ENCODE data around the gene MRGPRG. TPM values are rescaled to one million over a fixed set of nuclear protein-coding genes. Genes with fewer than 3 reads are reported as not detected.

Gene MRGPRG
- total and polyA plus RNA-seq, 9 of the 15 experiments (the other 6 are each of a cell fraction or from before 2014, with no cell fraction given), result not detected

- CTCF ChIA-PET (ENCODE audit: low intra/inter-chr PET ratio), result no interaction called here
- TF ChIP-seq XRCC3 (IDR thresholded peaks at IDR 0.05), result no peak
- peak; percentile 59 for TF ChIP-seq EHMT2 (IDR thresholded peaks at IDR 0.05)
- TF ChIP-seq ZNF785 (CRISPR knock-in tag; IDR thresholded peaks at IDR 0.05), result no peak
- TF ChIP-seq ZNF57 (CRISPR knock-in tag; IDR thresholded peaks at IDR 0.05), result no peak
- TF ChIP-seq ETV5 (CRISPR knock-in tag; IDR thresholded peaks at IDR 0.05; ENCODE audit: low read depth), result no peak
- no peak for TF ChIP-seq POLR3A (IDR thresholded peaks at IDR 0.05; ENCODE audit: borderline replicate concordance, extremely low read depth, insufficient read depth, insufficient read length)
- TF ChIP-seq MCM3 (IDR thresholded peaks at IDR 0.05), result 0 out of 2 replicates have a peak, but pooled peaks have one; percentile 19
- TF ChIP-seq TCF7L2 (IDR thresholded peaks at IDR 0.05; ENCODE audit: low read depth, low read length), result no peak
- no peak for TF ChIP-seq PRPF4 (IDR thresholded peaks at IDR 0.05; ENCODE audit: insufficient read depth, low read depth, low read length, poor library complexity, severe bottlenecking)
- TF ChIP-seq TAF15 (IDR thresholded peaks at IDR 0.05; ENCODE audit: low read depth, low read length), result no peak
- TF ChIP-seq PHTF2 (CRISPR knock-in tag; IDR thresholded peaks at IDR 0.05), result no peak
- TF ChIP-seq, protein P1, sequence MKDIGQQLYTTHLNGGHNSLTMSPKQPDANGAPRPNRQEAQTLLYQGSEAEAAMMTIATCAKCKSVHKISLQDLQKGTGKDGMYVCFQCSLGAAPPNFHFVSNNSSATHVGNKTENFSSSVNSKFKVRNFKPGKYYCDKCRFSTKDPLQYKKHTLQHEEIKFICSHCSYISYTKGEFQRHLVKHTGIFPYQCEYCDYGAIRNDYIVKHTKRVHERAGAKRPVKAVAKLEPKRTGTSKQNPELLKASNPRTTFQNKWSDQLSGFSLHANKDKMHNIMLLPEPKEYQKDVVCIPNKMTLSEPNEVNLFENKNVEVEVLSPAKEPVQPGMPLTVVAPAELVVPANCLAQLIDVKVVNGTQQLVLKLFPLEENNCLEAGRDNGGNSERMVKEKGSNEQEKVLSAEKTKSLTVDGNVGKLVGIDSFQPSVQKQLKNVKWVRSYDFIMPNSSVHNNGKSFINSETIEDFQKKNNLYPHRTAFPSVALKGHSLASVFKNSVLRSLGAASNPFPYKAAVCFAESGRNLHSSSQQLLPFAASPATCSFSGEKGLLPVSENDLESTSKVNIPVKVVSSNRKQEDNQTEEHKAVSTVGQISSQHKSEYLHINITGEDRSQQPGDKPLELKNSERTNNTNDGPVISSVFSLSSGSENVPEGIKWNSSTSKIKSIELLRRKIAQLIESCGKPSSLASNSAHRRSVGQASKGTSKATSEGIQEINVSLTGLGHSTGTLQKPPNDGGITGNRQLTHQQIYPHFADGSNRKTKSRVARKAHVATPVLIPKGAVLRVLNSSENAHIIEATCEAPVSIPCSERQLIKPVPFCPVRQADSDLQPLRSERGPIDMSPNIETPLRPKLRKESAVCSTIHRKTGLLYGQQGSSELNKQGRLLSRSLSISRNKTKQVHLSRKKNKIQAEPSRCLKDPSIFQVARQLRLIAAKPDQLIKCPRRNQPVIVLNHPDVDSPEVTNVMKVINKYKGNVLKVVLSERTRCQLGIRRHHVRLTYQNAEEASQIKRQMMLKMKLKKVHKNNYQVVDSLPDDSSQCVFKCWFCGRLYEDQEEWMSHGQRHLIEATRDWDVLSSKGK (CRISPR knock-in tag; IDR thresholded peaks at IDR 0.05), result no peak
- TF ChIP-seq ZZZ3 (IDR thresholded peaks at IDR 0.05), result no peak
- no peak for TF ChIP-seq ZNF696 (CRISPR knock-in tag; conservative IDR thresholded peaks at IDR 0.05)
- no peak for TF ChIP-seq ZHX1 (conservative IDR thresholded peaks at IDR 0.05; ENCODE audit: low read length)
- no peak overlapping the region for H2AFZ ChIP-seq (ENCODE audit: low read depth, low read length)
- POLR2A ChIA-PET, result no interaction called here
- H3K36me3 ChIP-seq (ENCODE audit: control insufficient read depth, insufficient read depth, low read length), result no peaks in the 10 kb centered on the region
- no TSS peak for BruUV-seq (replicated peaks)
- in situ Hi-C loops (cut with MboI), result no loop called here
- H3K4me3 ChIP-seq, result no peak overlapping the region
- peaks cover 15 to 22% of the 10 kb centered on the region in 2 experiments for H3K4me1 ChIP-seq (replicated peaks in 1 of 2; ENCODE audit: control insufficient read depth in 2 of 2, insufficient read depth in 2 of 2, low read length in 2 of 2)
- H3K79me2 ChIP-seq (ENCODE audit: control insufficient read depth, insufficient read depth, low read length), result no peaks in the 10 kb centered on the region
- no peak overlapping the region for H3K27ac ChIP-seq (ENCODE audit: extremely low read depth, low read depth, low read length)
- intact Hi-C loops (cut with micrococcal nuclease), result no loop called here
- ATAC-seq, result no peak
- H3K9ac ChIP-seq (ENCODE audit: insufficient read depth in 1 of 2, low read depth in 2 of 2, low read length in 2 of 2), result no peak overlapping the region
- H3K4me2 ChIP-seq (ENCODE audit: insufficient read depth, low read length), result no peak overlapping the region
- 0% methylated on average over 2 of the region's 2 CpGs for WGBS (ENCODE audit: insufficient coverage, low coverage, missing lambda C conversion rate)
- no peaks in the 10 kb centered on the region; a peak in 1 of 5 replicates for H3K27me3 ChIP-seq (ENCODE audit: control insufficient read depth in 2 of 2, insufficient read depth in 2 of 2, low read length in 2 of 2)
- H3K9me3 ChIP-seq (replicated peaks; ENCODE audit: control insufficient read depth, insufficient read depth, low read depth, low read length), result peaks cover 15% of the 10 kb centered on the region
- no peak for FAIRE-seq
- H3K9me1 ChIP-seq (ENCODE audit: control insufficient read depth, insufficient read depth, low read length), result no peaks in the 10 kb centered on the region
- H4K20me1 ChIP-seq (replicated peaks; ENCODE audit: control insufficient read depth, insufficient read depth, low read length), result no peaks in the 10 kb centered on the region; the same call in 1 of the 2 replicates
- no peak for DNase-seq (ENCODE audit: extremely low read depth in 1 of 4, low spot score in 3 of 4)
Measured at GRCh38 chr11:3173795-3174194, 44.8 kb downstream of the MRGPRG start.

Data from K562 (cell line).